Activated effector memory CD4-positive, alpha-beta T cell treated with anti-CD3 and anti-CD28 coated beads, Interleukin-2, amount 50 U/mL, for 16 hours (primary cell): ENCODE results near the gene ATP5MG.

Experiments
- DNase-seq: peaks from one replicate; pipeline ENCODE4 v3.0.0-alpha.2; 2020

Gene ATP5MG

DNA sequence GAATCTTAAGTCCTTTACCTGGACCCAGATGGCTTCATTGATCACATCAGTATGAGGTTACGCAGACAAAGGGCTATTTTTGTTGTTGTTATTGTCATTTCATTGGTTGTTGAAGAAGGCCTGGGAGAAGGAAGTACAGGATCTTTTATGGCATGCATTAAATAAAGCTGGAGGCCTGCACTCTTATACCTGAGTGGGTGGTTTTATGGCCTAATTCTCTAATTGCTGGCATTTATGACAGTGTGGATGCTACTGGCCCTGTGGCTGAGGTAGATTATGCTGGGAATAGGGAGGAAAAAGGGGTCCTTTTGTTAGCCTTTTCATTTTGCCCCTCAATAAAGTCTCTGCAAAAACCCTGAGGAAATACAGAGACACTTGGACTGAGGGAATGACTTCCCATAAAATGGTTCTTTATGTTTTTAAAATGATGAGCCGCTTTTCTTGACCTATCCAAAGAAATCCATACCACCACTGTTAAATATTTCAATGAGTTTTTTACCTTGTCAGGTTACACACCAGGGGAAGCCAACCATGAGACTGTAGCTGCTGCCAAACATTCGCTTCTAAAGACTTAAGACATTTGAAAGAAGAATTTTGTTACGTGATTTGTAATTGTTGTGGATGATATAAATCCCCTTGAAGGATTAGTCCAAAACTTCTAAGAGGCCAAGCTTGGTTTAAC lies 41.6 kb downstream of the ATP5MG start:
- no peak for DNase-seq

DNA sequence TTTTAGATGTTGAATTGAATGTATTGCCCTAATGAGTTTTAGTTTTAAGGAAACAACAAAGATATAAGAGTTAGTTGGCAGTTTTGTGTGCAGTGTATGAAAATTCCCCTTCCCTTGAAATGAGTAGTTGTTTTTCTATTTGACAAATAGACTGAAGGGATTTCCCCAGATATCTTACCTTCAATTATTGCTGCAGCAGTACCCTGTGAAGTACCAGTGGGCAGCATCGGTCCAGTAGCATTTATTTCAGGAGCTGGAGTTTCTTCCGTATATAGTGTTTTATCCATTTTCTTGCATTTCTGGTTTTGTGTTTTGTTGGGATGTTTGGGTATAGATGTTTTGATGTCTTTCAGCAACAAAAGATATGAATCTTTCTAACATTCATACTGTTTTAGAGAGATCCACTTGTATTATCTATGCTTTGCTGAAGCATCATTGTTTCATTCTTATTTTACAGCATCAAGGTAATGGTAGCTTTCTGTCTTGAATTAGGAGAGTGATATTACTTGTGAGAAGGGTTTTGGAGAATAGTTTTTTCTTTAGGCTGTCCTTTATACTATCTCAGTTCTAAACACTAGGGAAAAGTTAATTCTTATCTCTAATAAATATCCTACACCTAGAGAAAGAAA lies 42.3 kb downstream of the ATP5MG start:
- DNase-seq: no peak

GRCh38 chr11:118447423-118447822 lies 46.0 kb downstream of the ATP5MG start:
- DNase-seq: no peak

DNA sequence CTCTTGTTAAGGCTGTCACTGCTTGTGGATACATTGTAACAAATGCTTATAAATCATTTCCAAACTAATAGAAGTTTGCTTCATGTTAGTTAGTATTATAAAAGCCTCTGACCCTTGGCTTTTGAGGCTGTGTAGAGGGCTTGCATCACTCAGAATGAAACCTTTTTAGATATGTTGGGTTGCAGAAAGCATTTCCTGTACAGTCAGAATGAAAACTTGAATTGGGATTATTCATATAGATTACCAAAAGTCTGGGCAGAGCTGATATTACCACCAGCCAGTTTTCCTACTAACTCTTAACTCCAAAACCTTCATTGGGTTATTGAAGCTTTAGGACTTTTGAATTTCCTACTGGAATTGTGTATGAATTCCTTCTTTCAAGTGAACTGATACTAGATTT lies 46.9 kb downstream of the ATP5MG start:
- DNase-seq: no peak

DNA sequence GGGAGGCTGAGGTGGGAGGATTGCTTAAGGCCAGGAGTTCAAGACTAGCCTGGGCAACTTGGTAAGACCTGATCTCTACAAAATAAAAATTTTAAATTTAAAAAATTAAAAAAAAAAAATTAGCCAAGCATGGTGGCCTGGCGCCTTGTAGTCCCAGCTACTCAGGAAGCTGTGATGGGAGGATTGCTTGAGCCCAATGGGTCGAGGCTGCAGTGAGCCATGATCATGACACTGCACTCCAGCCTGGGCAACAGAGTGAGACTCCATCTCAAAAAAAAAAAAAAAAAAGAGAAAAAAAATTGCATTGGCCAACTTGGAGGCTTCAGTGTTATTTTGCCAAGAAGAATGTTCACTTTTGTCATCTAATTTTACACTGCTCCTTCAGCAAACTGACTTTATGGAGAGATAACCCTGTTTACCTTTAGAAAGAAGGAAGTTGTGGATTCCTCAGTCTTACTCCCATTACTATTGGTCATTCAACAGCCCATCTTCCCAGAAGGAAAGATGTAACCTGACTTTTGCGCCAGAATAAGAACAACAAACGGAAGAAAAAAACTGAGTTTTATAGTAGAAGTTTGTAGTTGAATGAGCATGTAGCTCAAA lies 48.0 kb downstream of the ATP5MG start:
- no peak for DNase-seq

DNA sequence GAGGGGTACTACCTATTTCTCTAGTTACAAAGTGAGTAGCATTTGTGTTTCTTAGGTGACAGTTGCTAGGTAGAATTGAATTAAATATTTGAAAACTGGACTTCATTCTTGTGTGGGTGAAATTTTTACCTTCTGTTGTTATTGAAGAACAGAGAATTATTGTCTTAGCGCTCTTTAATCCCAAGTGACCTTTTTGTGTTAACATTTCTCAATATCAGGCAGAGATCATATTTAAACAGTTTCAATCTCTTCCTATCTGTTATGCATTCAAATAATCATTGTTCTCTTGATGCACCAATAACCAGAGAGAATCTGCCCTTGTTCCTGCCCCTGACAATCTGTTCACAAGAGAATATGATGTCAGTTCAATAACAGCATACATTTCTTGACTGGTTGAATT lies 49.0 kb downstream of the ATP5MG start:
- DNase-seq: no peak
